Cortex of kidney (tissue), 1 donor: Measurements from ENCODE around the gene FERMT3.

Source experiments
- DNase-seq: peaks from one replicate; lab custom pipeline; 2025; lab: John Stamatoyannopoulos, UW

FERMT3 gene

DNA sequence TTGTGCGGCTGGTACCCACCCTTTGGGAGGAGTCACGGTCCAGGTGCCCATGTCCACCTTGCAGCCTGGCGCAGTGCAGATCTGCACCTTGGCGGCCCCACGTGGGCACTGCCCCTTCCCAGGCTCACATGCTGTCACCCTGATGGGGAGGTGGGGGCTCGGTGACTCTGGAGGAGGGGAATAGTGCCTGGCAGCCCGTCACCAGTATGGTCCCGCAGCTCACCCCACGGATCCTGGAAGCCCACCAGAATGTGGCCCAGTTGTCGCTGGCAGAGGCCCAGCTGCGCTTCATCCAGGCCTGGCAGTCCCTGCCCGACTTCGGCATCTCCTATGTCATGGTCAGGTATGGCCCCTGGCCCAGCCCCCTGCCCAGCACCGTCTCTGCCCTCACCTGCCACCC is 14.3 kb downstream of the FERMT3 start:
- DNase-seq, result no peak

DNA sequence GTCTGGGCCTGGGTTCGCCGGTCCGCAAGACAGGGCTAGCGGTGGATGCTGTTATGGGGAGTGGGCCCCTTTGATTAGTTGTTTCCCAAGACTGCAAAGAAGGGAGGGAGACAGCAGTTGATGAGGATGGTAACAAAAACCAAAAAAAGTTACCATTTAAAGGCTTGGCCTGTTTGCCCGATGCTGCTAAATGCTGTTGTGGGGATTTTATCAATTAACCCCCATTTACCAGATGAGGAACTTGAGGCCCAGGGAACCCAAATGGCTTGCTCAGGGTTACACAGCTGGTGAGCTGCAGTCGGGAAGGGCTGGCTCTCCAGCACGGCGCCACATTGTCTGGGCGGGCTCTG is 16.1 kb downstream of the FERMT3 start:
- no peak for DNase-seq

DNA sequence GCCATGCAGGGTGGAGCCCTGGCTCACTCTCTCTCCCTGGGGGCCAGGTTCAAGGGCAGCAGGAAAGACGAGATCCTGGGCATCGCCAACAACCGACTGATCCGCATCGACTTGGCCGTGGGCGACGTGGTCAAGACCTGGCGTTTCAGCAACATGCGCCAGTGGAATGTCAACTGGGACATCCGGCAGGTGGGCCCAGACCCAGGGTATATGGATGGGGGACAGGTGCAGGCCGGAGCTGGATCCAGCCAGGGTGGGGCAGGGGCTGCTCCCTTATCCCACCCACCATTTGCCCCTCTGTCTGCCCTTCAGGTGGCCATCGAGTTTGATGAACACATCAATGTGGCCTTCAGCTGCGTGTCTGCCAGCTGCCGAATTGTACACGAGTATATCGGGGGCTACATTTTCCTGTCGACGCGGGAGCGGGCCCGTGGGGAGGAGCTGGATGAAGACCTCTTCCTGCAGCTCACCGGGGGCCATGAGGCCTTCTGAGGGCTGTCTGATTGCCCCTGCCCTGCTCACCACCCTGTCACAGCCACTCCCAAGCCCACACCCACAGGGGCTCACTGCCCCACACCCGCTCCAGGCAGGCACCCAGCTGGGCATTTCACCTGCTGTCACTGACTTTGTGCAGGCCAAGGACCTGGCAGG is 16.6 kb downstream of the FERMT3 start:
- no peak for DNase-seq

DNA sequence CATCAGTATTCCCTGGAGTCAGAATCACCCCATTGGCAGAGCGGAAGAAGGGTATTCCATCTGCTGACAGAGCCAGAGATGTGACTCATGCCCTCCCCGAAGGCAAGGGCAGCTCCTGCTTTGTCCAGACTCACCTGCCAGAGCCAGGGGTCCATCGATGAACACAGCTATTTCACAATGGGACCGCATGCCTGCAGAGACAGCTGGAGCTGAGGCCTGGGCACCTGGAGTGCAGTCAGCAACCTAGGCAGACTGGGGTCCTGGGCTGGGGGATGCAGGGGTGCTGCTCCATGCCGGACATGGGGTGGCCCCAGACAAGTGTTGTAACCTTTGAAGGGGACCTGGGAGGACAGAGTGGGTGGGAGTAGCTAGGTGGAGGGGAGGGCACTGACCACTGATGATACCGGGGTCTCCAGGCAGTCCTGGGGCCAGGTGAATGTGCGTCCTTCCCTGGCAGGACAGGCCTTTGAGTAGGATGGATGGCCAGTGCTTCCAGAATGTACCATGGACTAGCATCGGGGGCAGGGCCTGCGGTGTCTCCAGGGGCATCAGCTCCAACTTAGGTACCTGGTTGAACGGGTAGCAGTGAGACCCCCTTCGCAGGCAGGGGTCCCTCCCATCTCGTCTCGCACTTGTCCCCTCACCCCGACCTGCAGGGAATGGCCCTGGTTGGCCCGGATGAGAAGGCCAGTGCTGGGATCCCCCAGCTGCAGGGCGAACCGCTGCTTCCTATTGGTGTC is 17.8 kb downstream of the FERMT3 start:
- DNase-seq, result no peak

DNA sequence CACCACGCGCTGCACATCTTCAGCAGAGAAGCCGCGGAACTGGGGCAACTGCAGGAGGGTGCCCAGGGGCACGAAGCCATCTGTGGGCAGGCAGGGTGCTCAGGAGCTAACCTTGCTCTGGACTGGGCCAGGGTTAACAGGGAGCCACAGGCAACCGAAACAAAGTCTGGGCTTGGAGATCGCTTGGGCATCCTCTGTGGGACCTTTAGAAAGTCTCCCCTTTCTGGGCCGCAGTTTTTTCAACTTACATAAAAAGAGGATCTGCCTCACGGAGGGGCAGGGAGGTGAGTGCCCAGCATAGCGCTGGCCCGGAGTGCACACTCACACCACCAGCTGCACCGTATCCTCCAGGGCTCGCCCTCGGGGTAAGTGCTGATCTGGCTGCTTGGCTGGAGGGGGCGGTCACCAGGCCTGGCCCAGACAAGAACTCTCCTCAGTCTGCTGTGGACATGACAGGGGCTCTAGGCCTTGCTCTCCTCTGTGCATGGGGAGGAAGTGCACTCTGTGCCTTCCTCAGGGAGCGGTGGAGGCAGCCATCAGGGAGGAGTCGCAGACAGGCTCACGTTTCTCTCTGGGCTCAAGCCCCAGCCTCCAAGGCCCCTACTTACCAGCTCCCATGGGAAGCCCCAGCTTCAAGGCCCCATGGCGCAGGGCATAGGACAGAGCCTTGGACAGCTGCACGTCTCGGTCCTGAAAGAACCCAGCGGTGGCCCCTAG is 18.5 kb downstream of the FERMT3 start:
- no peak for DNase-seq

DNA sequence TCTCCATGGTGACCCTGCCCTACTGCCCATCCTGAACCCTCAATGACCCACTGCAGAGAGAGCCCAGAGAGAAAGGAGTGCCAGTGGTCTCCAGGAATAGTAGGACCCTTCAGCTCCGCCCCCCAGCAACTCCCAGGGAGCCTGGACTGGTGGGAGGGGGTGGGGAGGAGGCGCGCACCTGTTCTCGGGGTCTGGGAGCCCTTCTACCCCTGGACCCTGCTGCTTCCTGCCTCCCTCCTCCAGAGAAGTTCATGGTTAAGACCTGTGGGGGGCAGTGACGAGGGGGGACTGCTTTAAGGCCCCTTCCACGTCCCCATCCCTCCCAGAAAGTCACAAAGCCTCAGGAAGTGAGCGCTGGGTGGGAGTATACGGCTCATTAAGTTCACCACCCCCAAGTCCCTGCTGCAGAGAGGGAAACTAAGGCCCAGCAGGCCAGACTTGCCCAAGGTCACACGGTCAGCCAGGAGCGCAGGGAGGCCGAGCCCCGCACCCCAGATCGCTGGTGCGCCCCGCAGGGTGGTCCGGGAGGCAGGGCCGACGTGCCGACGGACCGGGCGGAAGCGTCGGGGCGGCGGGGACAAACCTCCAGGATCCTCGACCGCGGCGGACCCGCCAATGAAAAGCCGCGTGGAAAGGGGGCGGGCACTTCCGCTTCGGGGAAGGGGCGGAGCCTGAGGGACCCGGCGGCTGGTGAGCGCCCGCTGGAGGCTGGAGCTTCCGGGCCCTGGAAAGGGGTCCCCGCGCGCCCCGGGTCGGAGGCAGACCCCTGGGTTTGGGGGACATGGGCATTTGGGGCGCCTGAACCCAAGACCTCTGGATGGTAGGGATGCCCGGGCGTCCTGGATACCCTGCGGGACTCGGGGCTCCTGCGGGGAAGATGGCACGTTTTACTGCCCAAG is 19.3 kb downstream of the FERMT3 start, which contains the start of the genes NUDT22 and TRPT1:
Gene NUDT22 (plus strand): TSS at position 667 of the 899 bp plus-strand sequence. CDS start 379 bp downstream, outside the sequence.
Gene TRPT1 (minus strand): TSS at position 579 of the 899 bp plus-strand sequence. CDS start 326 bp downstream, at position 253.
- no peak for DNase-seq

DNA sequence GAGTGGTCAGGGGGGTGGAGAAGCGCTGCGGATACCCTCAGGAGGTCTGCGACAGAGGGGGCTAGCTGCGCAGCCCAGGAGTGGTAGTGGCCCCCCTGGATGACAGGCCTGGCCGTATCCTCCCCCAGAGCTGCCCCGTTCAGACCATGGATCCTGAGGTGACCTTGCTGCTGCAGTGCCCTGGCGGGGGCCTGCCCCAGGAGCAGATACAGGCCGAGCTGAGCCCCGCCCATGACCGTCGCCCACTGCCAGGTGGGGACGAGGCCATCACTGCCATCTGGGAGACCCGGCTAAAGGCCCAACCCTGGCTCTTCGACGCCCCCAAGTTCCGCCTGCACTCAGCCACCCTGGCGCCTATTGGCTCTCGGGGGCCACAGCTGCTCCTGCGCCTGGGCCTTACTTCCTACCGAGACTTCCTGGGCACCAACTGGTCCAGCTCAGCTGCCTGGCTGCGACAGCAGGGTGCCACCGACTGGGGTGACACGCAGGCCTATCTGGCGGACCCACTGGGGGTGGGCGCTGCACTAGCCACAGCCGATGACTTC is 20.1 kb downstream of the FERMT3 start:
- no peak for DNase-seq

DNA sequence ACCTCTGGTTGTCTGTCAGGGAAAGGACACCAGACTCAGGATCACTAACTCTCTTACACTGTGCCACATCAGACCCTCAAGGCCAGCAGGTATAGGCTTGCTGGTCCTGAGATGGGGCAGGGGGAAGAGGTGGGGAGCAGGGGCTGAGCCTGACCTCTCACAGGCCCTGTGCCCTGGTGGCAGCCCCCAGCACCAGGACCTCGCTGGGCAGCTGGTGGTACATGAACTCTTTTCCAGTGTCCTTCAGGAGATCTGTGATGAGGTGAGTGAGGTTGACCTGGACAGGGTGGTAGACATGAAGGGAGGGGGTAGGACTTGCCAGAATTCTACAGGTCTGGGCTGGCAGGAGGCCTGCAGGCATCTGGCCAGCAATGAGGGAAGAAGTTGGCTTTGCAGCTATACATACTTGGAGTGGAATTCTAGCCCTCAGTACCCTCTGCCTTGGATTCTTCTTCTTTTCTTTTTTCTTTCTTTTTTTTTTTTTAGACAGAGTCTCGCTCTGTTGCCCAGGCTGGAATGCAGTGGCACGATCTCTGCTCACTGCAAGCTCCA is 21.0 kb downstream of the FERMT3 start:
- DNase-seq, result no peak

DNA sequence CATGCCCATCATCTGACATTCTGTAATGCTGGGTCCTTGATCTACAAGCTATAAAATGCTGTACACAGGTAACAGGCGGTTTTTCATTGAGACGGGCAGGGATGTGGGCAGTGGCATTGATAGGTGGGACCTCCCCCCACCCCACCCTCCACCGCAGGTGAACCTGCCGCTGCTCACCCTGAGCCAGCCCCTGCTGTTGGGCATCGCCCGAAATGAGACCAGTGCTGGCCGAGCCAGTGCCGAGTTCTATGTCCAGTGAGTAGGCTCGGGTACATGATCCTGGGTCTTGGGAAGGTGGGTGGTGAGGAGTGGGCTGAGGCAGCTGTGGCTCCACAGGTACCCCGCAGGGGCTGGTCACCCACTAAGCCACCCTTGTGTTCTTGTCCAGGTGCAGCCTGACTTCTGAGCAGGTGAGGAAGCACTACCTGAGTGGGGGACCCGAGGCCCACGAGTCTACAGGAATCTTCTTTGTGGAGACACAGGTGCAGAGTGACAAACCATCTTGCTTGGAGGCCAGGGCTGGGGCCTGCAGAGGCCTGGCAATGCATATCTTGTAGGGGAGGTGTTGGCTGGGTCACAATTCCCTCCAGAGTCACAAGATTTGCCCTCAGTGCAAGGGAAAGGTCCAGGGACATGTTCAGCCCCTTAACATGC is 22.7 kb downstream of the FERMT3 start:
- no peak for DNase-seq

DNA sequence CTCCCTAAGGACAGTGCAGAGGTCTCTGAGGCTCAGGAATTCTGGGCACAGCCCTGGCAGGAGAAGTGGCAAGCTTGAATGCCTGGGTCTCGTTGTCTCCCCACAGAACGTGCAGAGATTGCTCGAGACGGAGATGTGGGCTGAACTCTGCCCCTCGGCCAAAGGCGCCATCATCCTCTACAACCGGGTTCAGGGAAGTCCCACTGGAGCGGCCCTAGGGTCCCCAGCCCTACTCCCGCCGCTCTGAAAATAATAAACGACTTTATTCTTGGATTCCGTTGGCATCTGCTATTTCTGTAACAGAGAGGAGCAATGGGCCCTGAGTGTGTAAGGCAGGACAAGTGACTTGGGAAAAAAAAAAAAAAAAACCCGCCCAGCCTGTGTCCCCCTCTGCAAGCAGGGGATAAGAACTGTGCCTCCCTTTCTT is 23.2 kb downstream of the FERMT3 start:
- no peak for DNase-seq

DNA sequence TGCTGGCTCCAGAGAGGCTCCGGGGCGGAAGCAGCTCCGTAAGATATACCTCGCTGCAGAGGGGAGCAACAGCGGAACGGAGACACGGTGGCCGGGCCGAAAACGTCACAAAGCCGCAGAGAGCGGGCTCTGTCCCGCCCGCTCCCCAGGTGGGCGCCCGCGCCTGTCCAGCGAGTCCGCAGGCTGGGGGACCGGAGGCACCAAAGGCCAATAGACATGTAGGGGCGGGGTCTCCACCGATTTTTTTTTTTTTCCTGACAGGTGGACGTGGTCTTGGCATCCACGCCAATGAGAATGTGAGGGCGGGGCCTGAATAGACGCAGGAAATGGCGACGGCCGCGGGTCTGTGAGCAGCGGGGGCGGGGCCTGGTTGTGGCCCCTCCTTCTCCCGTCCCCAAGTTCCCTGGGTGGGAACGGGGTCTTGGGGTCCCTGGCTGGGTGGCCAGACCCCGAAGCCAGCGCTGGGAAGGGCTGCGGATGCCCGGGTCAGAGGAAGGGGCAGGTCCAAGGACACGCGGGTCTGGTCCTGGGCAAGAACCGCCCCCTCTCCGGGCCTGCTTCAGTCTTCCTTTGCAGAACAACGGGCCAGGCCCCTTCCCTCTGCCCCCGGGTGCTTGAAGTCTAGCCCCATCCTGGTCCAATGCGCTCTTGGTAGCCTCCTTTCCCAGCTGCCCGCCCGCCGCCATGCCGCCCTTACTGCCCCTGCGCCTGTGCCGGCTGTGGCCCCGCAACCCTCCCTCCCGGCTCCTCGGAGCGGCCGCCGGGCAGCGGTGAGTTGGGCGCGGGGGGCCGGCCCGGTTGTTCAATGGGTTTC is 23.9 kb downstream of the FERMT3 start, which contains the start of gene DNAJC4:
Gene DNAJC4 (plus strand): TSS at position 378 of the 814 bp plus-strand sequence. CDS start 307 bp downstream, at position 685.
- no peak for DNase-seq

DNA sequence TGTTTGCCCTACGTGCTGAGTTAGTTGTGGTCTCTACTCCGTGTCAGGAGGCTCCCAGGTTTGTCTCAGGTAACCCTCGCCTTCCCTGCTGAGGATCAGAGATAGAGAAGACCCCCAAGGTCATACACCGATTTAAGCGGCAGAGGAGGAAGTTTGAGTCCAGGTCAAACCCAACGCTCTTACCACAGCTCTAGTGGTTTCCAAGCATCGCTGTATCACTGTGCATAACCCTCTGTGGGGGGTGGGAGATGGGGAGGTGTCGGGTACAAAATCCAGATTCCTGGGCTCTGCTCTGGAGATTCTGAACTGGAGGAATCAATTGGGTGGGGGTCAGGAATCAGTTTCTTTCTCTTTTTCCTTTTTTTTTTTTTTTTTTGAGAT is 24.5 kb downstream of the FERMT3 start:
- DNase-seq, result no peak

DNA sequence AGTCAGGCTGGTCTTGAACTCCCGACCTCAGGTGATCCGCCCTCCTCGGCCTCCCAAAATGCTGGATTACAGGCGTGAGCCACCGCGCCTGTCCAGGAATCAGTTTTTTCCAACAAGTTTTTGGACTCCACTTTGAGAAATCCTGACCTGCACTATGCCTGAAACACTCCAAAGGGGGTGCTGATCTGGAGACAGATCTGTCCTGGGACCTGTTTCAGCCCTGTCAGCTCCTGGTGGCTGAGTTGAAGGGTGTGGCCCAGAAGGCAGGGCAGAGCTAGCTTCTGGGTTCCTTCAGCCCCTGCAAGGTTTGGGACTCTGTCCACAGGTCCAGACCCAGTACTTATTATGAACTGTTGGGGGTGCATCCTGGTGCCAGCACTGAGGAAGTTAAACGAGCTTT is 25.0 kb downstream of the FERMT3 start:
- DNase-seq, result no peak

DNA sequence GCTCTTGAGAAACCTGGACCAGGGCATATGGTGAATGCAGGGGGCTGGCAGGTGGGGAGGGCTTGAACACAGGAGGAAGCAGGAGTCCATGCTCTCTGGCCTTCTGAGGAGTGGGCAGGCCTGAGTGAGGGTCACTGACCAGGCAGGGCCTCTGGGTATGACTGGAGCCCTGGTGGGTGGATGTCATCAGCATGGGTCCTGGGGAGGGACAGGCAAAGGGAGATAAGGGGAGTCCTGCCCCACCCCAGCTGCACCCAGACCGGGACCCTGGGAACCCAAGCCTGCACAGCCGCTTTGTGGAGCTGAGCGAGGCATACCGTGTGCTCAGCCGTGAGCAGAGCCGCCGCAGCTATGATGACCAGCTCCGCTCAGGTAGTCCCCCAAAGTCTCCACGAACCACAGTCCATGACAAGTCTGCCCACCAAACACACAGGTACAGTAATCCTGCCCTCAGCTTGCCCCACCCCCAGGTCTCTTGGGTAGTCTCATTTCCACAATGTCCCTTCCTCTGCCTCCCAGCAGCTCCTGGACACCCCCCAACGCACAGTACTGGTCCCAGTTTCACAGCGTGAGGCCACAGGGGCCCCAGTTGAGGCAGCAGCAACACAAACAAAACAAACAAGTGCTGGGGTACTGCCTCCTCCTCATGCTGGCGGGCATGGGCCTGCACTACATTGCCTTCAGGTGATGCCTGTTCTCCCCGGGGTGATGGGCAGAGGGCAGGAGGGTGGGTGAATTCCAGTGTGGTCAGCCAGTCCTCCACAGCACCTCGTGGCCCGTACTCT is 25.9 kb downstream of the FERMT3 start:
- DNase-seq, result no peak

DNA sequence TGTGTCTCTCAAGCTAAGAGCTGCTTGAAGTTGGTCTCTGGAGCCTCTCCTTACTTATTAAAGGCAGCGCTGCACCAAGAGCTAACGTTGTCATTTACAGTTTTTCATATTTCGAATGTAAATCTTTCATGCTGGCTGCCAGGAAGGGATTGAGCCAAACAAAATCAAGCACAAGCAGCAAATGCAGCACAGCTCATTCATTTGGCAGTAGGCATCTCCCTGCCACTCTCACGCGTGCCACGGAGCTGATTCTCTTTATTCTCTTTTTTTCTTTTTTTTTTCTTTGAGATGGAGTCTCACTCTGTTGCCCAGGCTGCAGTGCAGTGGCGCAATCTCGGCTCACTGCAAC is 26.4 kb downstream of the FERMT3 start:
- no peak for DNase-seq

DNA sequence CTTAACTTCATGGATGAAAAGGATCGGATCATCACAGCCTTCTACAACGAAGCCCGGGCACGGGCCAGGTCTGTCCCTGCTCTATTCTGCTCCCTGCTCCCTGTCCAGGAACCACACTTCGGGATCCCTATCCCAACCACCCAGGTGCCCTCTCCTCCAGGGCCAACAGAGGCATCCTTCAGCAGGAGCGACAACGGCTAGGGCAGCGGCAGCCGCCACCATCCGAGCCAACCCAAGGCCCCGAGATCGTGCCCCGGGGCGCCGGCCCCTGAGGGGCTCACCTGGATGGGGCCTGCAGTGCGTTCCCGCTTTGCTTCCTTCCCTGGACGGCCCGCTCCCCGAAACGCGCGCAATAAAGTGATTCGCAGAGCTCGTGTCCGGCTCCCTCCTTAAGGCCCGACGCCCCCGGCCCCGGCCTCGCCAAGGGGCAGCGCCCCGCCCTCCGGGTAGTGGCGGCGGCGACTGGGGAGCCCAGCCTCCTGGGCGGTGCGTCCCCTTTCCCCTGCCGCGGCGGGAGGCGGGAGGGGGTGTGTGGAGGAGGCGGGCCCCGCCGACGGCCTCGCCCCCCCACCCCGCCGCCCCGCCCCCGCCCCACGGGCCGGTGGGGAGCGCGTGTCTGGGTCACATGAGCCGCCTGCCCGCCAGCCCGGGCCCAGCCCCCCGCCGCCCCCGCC is 27.5 kb downstream of the FERMT3 start, which contains the start of gene VEGFB:
Gene VEGFB (plus strand): TSS at position 672 of the 674 bp plus-strand sequence. CDS start 250 bp downstream, outside the sequence.
- no peak for DNase-seq

DNA sequence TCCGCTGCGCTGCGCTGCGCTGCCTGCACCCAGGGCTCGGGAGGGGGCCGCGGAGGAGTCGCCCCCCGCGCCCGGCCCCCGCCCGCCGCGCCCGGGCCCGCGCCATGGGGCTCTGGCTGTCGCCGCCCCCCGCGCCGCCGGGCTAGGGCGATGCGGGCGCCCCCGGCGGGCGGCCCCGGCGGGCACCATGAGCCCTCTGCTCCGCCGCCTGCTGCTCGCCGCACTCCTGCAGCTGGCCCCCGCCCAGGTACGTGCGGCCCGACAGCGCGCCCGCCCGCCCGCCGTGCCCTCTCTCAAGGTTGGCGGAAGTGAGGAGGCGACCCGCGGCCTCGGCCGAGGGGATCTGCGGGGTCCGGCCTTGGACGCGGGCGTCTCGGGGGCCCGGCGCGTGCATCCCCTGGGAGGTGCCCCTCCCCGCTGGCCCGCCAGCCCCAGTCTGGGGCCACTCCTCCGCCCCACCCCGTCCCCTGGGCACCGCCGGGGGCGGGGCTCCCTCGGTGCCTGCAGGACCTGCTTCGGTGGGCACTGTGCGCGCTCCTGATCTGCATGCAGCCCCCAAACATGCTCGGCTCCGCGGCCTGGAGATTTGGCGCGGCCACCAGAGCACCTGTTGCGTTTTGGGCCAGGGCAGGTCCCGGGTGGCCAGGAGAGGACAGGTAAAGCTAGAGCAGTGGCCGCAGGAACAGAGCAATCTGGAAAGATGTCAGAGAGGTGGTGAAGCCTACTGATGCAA is 28.3 kb downstream of the FERMT3 start:
- DNase-seq, result no peak
